ENCODE measurements around the gene WDR93.

- TF ChIP-seq CTCF (IDR thresholded peaks at IDR 0.05) (no peak), POLR2A (IDR thresholded peaks at IDR 0.05) (no peak)
Measured at GRCh38 chr15:89673165-89673512, 17.5 kb upstream of the WDR93 start.

Measured in uterus (tissue), 2 donors.